Epidermal melanocyte (primary cell): ENCODE measurements around the gene CELF4.
A peak's percentile ranks its signal among the peaks of the same experiment; 100 is the strongest.

Experiments
- DNase-seq: peaks from one replicate; pipeline ENCODE4 v3.0.0; 2011; ENCODE audit warnings: low spot score; ENCODE audit not compliant: insufficient read length

CELF4 gene

GRCh38 chr18:37443325-37444055 is 122.1 kb downstream of the CELF4 start:
- no peak for DNase-seq

GRCh38 chr18:37442477-37442876 is 123.1 kb downstream of the CELF4 start:
- no peak for DNase-seq

- no peak for DNase-seq
These were observed 123.8 kb downstream of the CELF4 start for GRCh38 chr18:37441821-37442220.

GRCh38 chr18:37440206-37440605 is 125.4 kb downstream of the CELF4 start:
- no peak for DNase-seq

GRCh38 chr18:37438417-37439180 is 127.0 kb downstream of the CELF4 start:
- DNase-seq = no peak

- no peak for DNase-seq
These were observed 129.6 kb downstream of the CELF4 start for GRCh38 chr18:37435996-37436395.

GRCh38 chr18:37435150-37435867 is 130.3 kb downstream of the CELF4 start:
- no peak for DNase-seq

GRCh38 chr18:37434161-37434860 is 131.3 kb downstream of the CELF4 start:
- DNase-seq = no peak

- no peak for DNase-seq
These were observed 133.0 kb downstream of the CELF4 start for GRCh38 chr18:37432436-37433195.

GRCh38 chr18:37430357-37431076 is 135.1 kb downstream of the CELF4 start:
- DNase-seq = no peak

- DNase-seq = no peak
These were observed 135.8 kb downstream of the CELF4 start for GRCh38 chr18:37429791-37430190.

- DNase-seq = no peak
These were observed 137.2 kb downstream of the CELF4 start for GRCh38 chr18:37428288-37428974.

- no peak for DNase-seq
These were observed 139.0 kb downstream of the CELF4 start for GRCh38 chr18:37426586-37426985.

GRCh38 chr18:37425222-37425621 is 140.4 kb downstream of the CELF4 start:
- no peak for DNase-seq

- no peak for DNase-seq
These were observed 141.1 kb downstream of the CELF4 start for GRCh38 chr18:37424507-37424906.

- no peak for DNase-seq
These were observed 143.0 kb downstream of the CELF4 start for GRCh38 chr18:37422596-37422995.

- DNase-seq = peak; percentile 52
These were observed 143.5 kb downstream of the CELF4 start for GRCh38 chr18:37422116-37422515.

- DNase-seq = no peak
These were observed 144.1 kb downstream of the CELF4 start for GRCh38 chr18:37421341-37422077.
